Astrocyte (in vitro differentiated cells and primary cell): ENCODE data around the gene CNTNAP2. TPM values are rescaled to one million over a fixed set of nuclear protein-coding genes. Genes with fewer than 3 reads are reported as not detected.

Experiments
- DNase-seq: peaks from one replicate; pipeline ENCODE4 v3.0.0-alpha.2; 2010; ENCODE audit warnings: low read depth
- FAIRE-seq: peaks from 2 replicates; lab custom pipeline; 2011; peaks lifted over from hg19 to GRCh38; lab: Jason Lieb, UNC
- H2AFZ ChIP-seq: 2 replicates; pipeline ENCODE4 v1.6.0; 2012; ENCODE audit warnings: low read depth, low read length, inconsistent platforms
- H3K27ac ChIP-seq: 2 replicates; pipeline ENCODE4 v1.5.1; 2011; ENCODE audit warnings: low read depth, low read length, inconsistent platforms
- H3K27me3 ChIP-seq: 2 replicates; pipeline ENCODE4 v1.6.0; 2011; ENCODE audit warnings: low read length, inconsistent platforms; ENCODE audit not compliant: insufficient read depth
- H3K36me3 ChIP-seq: 2 replicates; pipeline ENCODE4 v1.5.1; 2011; ENCODE audit warnings: low read length, inconsistent platforms; ENCODE audit not compliant: insufficient read depth
- H3K4me1 ChIP-seq: 2 replicates; pipeline ENCODE4 v1.5.1; 2011; ENCODE audit warnings: low read length, inconsistent platforms; ENCODE audit not compliant: insufficient read depth
- H3K4me2 ChIP-seq: 2 replicates; pipeline ENCODE4 v1.6.0; 2012; ENCODE audit warnings: low read length, inconsistent platforms
- H3K4me3 ChIP-seq: 2 replicates; pipeline ENCODE4 v1.5.1; 2011; ENCODE audit warnings: low read depth, mild to moderate bottlenecking, low read length, inconsistent platforms; ENCODE audit not compliant: insufficient read depth
- H3K79me2 ChIP-seq: 2 replicates; pipeline ENCODE4 v1.6.0; 2012; ENCODE audit warnings: mild to moderate bottlenecking, low read length, inconsistent platforms; ENCODE audit not compliant: insufficient read depth
- H3K9ac ChIP-seq: 2 replicates; pipeline ENCODE4 v1.6.0; 2012; ENCODE audit warnings: mild to moderate bottlenecking, low read length, inconsistent platforms
- H3K9me3 ChIP-seq: 2 replicates; pipeline ENCODE4 v1.5.1; 2012; ENCODE audit warnings: low read depth, mild to moderate bottlenecking, low read length, inconsistent platforms; ENCODE audit not compliant: insufficient read depth
- H4K20me1 ChIP-seq: 2 replicates; pipeline ENCODE4 v1.6.0; 2012; ENCODE audit warnings: low read length, inconsistent platforms; ENCODE audit not compliant: insufficient read depth
- H3K27ac Mint-ChIP-seq: one replicate; pipeline ENCODE4 v1.8.0; 2021; ENCODE audit warnings: mild to moderate bottlenecking, mixed read lengths; ENCODE audit not compliant: unreplicated experiment
- H3K27me3 Mint-ChIP-seq: one replicate; pipeline ENCODE4 v1.8.0; 2021; ENCODE audit warnings: low read depth, mixed read lengths; ENCODE audit not compliant: unreplicated experiment
- H3K36me3 Mint-ChIP-seq: one replicate; pipeline ENCODE4 v1.8.0; 2021; ENCODE audit warnings: low read depth, mixed read lengths; ENCODE audit not compliant: unreplicated experiment
- H3K4me1 Mint-ChIP-seq: one replicate; pipeline ENCODE4 v1.8.0; 2021; ENCODE audit warnings: low read depth, mixed read lengths; ENCODE audit not compliant: unreplicated experiment
- H3K4me3 Mint-ChIP-seq: one replicate; pipeline ENCODE4 v1.8.0; 2021; ENCODE audit warnings: mild to moderate bottlenecking, moderate library complexity, mixed read lengths; ENCODE audit not compliant: unreplicated experiment
- H3K9me3 Mint-ChIP-seq: one replicate; pipeline ENCODE4 v1.8.0; 2021; ENCODE audit warnings: mild to moderate bottlenecking, mixed read lengths; ENCODE audit not compliant: unreplicated experiment
- EZH2 ChIP-seq: IDR thresholded peaks from 2 replicates; pipeline ENCODE4 v1.6.1; 2012; ENCODE audit warnings: mild to moderate bottlenecking, low read length, inconsistent platforms; ENCODE audit not compliant: insufficient read depth
- total RNA-seq: library from RNA; stranded (reverse); gene quantifications from 2 replicates; pipeline ENCODE4 v1.2.1, GENCODE V29; 2021
- TF ChIP-seq, protein P1 (sequence below): IDR thresholded peaks from 2 replicates; pipeline ENCODE4 v1.5.1; 2011; ENCODE audit warnings: low read depth, mild to moderate bottlenecking, inconsistent platforms, low read length, moderate library complexity; ENCODE audit not compliant: insufficient read depth

CNTNAP2 gene
- total RNA-seq, 1 donor from 2014 or later: 20.0 TPM

DNA sequence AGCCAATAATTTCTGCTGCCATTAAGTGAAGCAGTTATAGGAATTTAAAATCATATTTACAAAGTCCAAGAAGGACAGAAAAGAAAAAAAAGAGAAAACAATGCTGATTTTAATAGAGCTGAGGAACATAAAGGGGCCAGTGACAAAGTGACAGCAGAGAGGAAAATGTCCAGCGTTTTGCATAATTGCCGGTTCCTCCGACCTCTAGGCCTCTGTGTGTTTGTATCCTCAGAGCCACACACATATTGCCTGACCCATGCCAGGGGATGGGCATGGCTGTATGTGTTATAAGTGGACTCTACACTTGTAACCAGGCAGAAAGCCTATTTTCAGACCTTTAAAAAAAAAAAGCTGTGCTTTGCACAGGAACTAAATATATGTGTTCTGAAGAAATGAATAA lies 2107.1 kb downstream of the CNTNAP2 start:
- H3K4me3 ChIP-seq: no peak overlapping the region
- no peak overlapping the region for H3K9ac ChIP-seq
- H3K27ac ChIP-seq: no peak overlapping the region
- H2AFZ ChIP-seq: no peak overlapping the region
- no peaks in the 10 kb centered on the region for H3K4me1 ChIP-seq
- peaks cover 5% of the 10 kb centered on the region for H3K9me3 Mint-ChIP-seq
- H3K27ac Mint-ChIP-seq: no peak overlapping the region
- no peak overlapping the region for H3K4me3 Mint-ChIP-seq
- no peaks in the 10 kb centered on the region for H3K36me3 ChIP-seq
- peaks cover 4% of the 10 kb centered on the region for H3K27me3 Mint-ChIP-seq
- no peaks in the 10 kb centered on the region for H3K79me2 ChIP-seq
- FAIRE-seq (no peak), DNase-seq (no peak)
- no peak overlapping the region for H3K4me2 ChIP-seq
- H3K9me3 ChIP-seq: no peaks in the 10 kb centered on the region
- H4K20me1 ChIP-seq: no peaks in the 10 kb centered on the region
- no peaks in the 10 kb centered on the region for H3K4me1 Mint-ChIP-seq
- H3K27me3 ChIP-seq: no peaks in the 10 kb centered on the region
- TF ChIP-seq, protein P1, sequence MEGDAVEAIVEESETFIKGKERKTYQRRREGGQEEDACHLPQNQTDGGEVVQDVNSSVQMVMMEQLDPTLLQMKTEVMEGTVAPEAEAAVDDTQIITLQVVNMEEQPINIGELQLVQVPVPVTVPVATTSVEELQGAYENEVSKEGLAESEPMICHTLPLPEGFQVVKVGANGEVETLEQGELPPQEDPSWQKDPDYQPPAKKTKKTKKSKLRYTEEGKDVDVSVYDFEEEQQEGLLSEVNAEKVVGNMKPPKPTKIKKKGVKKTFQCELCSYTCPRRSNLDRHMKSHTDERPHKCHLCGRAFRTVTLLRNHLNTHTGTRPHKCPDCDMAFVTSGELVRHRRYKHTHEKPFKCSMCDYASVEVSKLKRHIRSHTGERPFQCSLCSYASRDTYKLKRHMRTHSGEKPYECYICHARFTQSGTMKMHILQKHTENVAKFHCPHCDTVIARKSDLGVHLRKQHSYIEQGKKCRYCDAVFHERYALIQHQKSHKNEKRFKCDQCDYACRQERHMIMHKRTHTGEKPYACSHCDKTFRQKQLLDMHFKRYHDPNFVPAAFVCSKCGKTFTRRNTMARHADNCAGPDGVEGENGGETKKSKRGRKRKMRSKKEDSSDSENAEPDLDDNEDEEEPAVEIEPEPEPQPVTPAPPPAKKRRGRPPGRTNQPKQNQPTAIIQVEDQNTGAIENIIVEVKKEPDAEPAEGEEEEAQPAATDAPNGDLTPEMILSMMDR: no peak
- TF ChIP-seq EZH2: no peak
- H3K36me3 Mint-ChIP-seq: no peaks in the 10 kb centered on the region

DNA sequence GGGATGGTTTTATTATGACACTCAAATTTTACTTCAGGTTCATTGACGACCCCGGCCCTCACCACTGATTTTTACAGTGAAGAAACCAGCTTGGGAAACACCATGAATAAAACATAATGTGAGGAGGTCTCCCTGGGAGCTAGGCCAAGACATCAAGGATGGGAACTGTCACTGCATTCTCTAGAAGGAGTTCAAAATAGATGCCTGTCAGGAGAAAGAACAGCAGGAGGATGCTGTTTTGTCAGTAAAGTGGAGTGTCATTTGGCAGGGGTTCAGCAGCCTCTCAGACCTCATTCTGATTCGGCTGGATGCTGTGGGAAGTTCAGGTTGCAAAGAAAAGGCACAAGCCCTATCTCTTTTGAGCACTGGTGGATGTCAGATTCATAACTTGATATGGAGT lies 2113.7 kb downstream of the CNTNAP2 start:
- FAIRE-seq: no peak
- no peaks in the 10 kb centered on the region for H3K4me1 Mint-ChIP-seq

DNA sequence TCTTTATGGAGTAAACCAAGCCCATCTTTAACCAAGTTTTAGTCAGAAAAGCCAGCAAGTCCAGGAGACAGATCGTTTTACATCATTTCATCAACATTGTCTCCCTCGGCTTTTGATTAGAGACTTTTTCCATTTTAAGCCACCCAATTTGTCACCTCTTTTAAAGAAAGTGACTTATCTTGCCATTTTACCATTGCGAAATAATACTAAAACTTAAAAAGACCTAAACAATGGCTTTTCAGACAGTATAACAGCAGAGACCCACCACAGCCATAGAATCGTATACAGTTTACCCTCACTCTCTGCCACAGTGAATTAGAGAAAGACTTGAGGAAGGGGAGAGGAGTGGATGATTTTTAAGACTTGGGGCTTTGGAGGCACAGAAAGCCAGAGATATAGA lies 2114.3 kb downstream of the CNTNAP2 start:
- Mint-ChIP-seq H3K36me3 (no peaks in the 10 kb centered on the region), H3K27me3 (no peaks in the 10 kb centered on the region), H3K9me3 (no peaks in the 10 kb centered on the region), H3K27ac (no peak overlapping the region), H3K4me3 (no peak overlapping the region), H3K4me1 (no peaks in the 10 kb centered on the region)
- Histone ChIP-seq H3K4me3 (no peak overlapping the region), H3K4me2 (no peak overlapping the region), H3K36me3 (no peaks in the 10 kb centered on the region), H3K9ac (no peak overlapping the region), H3K4me1 (no peaks in the 10 kb centered on the region), H3K27ac (no peak overlapping the region), H3K27me3 (no peaks in the 10 kb centered on the region), H4K20me1 (no peaks in the 10 kb centered on the region), H3K79me2 (no peaks in the 10 kb centered on the region), H3K9me3 (no peaks in the 10 kb centered on the region), H2AFZ (no peak overlapping the region)
- no peak for FAIRE-seq
- no peak for DNase-seq
- TF ChIP-seq EZH2: no peak
- TF ChIP-seq, protein P1: no peak

More for the DNA sequence above, 2113.7 kb downstream of the CNTNAP2 start:
- Histone ChIP-seq H3K4me3 (no peak overlapping the region), H3K27me3 (no peaks in the 10 kb centered on the region), H3K36me3 (no peaks in the 10 kb centered on the region), H3K4me2 (no peak overlapping the region), H3K9me3 (no peaks in the 10 kb centered on the region), H3K4me1 (no peaks in the 10 kb centered on the region), H2AFZ (no peak overlapping the region), H3K27ac (no peak overlapping the region), H3K9ac (no peak overlapping the region), H3K79me2 (no peaks in the 10 kb centered on the region), H4K20me1 (no peaks in the 10 kb centered on the region)
- Mint-ChIP-seq H3K36me3 (no peaks in the 10 kb centered on the region), H3K27ac (no peak overlapping the region), H3K4me3 (no peak overlapping the region), H3K27me3 (no peaks in the 10 kb centered on the region), H3K9me3 (no peaks in the 10 kb centered on the region)
- TF ChIP-seq, protein P1: no peak
- TF ChIP-seq EZH2: no peak
- DNase-seq: no peak
